ENCODE data around the gene ATG4A. TPM values are rescaled to one million over a fixed set of nuclear protein-coding genes. Genes with fewer than 3 reads are reported as not detected.

The ATG4A gene
- total and polyA plus RNA-seq, 9 of the 15 experiments (the other 6 are each of a cell fraction or from before 2014, with no cell fraction given): 7.3 to 24.5 (median 16.6) TPM

GRCh38 chrX:108091264-108091877 lies at the start of gene ATG4A, which contains the start of gene PSMD10 (continued):
- TF ChIP-seq PKNOX1 (IDR thresholded peaks at IDR 0.05) (peak; percentile 95), ATF6 (CRISPR knock-in tag; IDR thresholded peaks at IDR 0.05) (0 out of 2 replicates have a peak, but pooled peaks have one; percentile 36), ZNF140 (CRISPR knock-in tag; IDR thresholded peaks at IDR 0.05) (no peak), LARP7 (IDR thresholded peaks at IDR 0.05) (no peak), ATF7 (IDR thresholded peaks at IDR 0.05) (peak; percentile 67; the same call in 1 of the 2 replicates), NR1H2 (CRISPR knock-in tag; IDR thresholded peaks at IDR 0.05) (0 out of 2 replicates have a peak, but pooled peaks have one; percentile 28), RCOR1 (IDR thresholded peaks at IDR 0.05; ENCODE audit: borderline replicate concordance in 1 of 2, low read depth in 2 of 2, low read length in 2 of 2) (no peak), SAFB (IDR thresholded peaks at IDR 0.05; ENCODE audit: borderline replicate concordance, low read depth, low read length) (no peak), CREB5 (CRISPR knock-in tag; IDR thresholded peaks at IDR 0.05) (no peak), ETS1 (conservative IDR thresholded peaks at IDR 0.05; ENCODE audit: control insufficient read depth, low read depth, low read length) (peak; percentile 84), C11orf30 (IDR thresholded peaks at IDR 0.05; ENCODE audit: low read depth) (peak; percentile 81), EWSR1 (IDR thresholded peaks at IDR 0.05; ENCODE audit: borderline replicate concordance, low read depth, partially characterized antibody) (no peak), ZSCAN29 (IDR thresholded peaks at IDR 0.05) (no peak), NR2C1 (IDR thresholded peaks at IDR 0.05) (0 out of 2 replicates have a peak, but pooled peaks have one; percentile 44), NR2C1 (tag; IDR thresholded peaks at IDR 0.05) (peak; percentile 80), ARID3B (CRISPR knock-in tag; IDR thresholded peaks at IDR 0.05; ENCODE audit: borderline replicate concordance) (no peak), NFIC (IDR thresholded peaks at IDR 0.05) (no peak), FOS (IDR thresholded peaks at IDR 0.05; ENCODE audit: extremely low read depth, insufficient read length) (peak; percentile 22), DACH1 (IDR thresholded peaks at IDR 0.05; ENCODE audit: partially characterized antibody) (no peak), RBFOX2 (IDR thresholded peaks at IDR 0.05; ENCODE audit: low read depth, low read length) (peak; percentile 91)

All from K562 (cell line).